ENCODE data around the gene PRDM5.

PRDM5 gene

DNA sequence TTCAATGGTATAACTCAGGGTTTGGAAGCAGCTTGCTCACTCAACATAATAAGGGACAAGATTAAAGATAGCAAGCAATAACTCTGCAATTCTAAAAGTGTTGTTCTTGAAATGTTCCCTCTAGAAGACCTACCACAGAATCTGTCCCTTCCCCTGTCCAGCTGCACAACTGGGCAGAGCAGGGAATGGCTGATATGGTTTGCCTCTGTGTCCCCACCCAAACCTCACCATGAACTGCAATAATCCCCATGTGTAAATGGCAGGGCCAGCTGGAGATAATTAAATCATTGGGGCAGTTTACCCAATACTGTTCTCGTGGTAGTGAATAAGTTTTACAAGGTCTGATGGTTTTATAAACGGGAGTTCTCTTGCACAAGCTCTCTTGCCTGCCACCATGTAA is 19.1 kb downstream of the PRDM5 start:
- DNase-seq (ENCODE audit: low read depth, low spot score): no peak

DNA sequence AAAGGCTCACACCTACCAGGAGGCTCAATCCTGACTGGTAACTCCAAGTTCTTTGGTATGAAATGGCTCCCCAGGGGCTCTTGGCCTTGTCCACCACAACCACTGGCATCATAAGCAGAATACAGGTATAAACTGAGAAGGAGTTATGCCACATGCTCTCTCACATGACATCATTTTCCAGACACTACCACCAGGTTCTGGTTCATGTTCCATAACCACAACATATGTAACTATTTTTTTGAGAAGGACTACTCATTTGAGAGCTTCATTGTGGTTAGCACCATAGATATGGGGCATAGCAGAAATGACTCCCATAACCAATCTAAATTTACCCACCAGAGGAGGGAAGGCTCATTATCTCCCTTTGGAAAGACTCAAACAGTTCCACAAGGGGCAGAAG is 19.6 kb downstream of the PRDM5 start:
- no peak for DNase-seq (ENCODE audit: low read depth, low spot score)

DNA sequence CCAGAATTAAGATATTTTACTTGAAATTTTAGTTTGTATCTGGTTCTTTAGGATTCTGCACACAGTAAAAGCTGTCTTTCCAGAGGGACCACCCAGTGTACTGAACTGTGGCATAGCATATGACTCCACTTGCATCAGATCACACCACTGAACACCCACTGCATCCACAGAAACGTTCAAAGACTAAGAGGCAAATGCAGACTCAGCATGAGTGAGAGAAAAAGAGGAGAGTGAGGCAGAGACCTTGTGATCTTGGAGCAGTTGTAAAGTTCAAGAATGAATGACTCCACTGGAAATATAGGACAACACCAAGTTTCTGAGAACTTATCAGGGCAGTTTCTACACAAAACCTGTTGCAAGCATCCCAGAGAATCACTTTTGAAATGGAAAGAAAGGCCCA is 20.8 kb downstream of the PRDM5 start:
- no peak for DNase-seq (ENCODE audit: low read depth, low spot score)

GRCh38 chr4:120897981-120898719 is 24.4 kb downstream of the PRDM5 start:
- no peak for DNase-seq (ENCODE audit: low read depth, low spot score)

DNA sequence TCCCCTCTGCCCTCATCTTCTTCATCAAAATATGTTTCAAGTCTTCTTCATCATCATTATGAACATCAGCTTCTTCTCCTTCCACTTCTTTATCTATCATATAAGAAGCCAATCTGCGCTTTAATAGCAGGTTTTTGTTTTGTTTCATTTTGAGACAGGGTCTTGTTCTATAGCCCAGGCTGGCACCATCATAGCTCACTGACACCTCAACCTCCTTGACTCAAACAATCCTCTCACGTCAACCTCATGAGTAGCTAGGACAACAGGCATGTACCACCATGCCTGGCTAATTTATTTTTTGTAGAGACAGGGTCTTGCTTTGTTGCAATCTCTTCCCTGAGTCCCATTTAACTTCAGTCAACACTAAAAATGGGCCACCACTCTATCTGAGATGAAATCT is 27.0 kb downstream of the PRDM5 start:
- no peak for DNase-seq (ENCODE audit: low read depth, low spot score)

GRCh38 chr4:120893314-120893713 is 29.2 kb downstream of the PRDM5 start:
- DNase-seq (ENCODE audit: low read depth, low spot score): no peak

DNA sequence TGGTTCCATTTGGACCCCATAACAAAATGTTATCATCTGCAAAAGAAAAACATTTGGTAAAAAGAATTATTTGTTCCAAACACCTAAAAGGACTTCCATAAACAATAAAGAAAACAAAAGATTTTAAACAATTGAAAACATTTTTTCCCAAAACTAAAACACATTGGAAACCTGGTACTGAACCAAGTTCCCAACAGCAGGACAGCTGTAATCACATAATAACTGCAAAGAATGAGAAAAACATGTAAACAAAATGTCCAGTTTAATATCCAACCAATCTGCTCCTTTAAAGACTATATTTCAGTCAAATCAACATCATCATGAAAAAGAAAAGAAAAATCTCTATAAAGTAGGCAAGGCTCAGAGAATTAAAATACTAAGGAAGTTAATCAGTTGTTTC is 36.3 kb downstream of the PRDM5 start:
- no peak for DNase-seq (ENCODE audit: low read depth, low spot score)

GRCh38 chr4:120881846-120882245 is 40.7 kb downstream of the PRDM5 start:
- DNase-seq (ENCODE audit: low read depth, low spot score): no peak

DNA sequence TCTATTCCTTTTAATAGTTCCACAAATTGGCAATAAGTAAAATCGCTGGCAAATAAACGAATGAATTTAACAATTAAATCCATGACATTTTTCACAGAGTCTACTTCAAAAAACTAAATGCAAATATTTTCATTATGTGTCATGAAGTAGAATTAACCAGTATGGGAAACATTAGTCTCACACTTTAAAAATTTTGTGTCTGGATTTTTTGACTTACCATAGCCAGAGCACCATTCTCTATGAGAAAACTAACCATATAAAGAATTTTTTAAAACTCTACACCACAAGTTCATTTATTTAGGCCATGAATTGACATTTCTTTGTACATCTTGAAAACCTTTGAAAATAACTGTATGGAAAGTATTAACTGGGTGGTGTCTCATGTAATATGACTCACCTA is 41.2 kb downstream of the PRDM5 start:
- no peak for DNase-seq (ENCODE audit: low read depth, low spot score)

DNA sequence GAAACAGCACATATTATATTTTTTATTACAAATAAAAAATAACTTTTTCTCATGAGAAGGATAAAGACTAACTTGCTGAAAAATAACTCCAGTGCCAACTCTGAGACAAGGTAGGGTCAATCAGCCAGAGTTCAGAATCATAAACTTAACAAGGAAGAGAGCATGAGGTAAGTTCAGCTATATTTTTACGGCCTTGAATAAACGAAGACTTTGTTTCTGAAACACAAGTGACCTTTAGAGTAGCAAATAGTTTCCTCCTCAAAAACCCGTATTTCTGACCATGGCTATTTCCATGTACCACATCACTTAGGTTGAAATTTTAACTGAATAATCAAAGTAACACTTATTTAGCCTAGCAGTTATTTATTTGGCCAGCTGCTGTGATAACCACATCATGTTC is 45.5 kb downstream of the PRDM5 start:
- DNase-seq (ENCODE audit: low read depth, low spot score): no peak

DNA sequence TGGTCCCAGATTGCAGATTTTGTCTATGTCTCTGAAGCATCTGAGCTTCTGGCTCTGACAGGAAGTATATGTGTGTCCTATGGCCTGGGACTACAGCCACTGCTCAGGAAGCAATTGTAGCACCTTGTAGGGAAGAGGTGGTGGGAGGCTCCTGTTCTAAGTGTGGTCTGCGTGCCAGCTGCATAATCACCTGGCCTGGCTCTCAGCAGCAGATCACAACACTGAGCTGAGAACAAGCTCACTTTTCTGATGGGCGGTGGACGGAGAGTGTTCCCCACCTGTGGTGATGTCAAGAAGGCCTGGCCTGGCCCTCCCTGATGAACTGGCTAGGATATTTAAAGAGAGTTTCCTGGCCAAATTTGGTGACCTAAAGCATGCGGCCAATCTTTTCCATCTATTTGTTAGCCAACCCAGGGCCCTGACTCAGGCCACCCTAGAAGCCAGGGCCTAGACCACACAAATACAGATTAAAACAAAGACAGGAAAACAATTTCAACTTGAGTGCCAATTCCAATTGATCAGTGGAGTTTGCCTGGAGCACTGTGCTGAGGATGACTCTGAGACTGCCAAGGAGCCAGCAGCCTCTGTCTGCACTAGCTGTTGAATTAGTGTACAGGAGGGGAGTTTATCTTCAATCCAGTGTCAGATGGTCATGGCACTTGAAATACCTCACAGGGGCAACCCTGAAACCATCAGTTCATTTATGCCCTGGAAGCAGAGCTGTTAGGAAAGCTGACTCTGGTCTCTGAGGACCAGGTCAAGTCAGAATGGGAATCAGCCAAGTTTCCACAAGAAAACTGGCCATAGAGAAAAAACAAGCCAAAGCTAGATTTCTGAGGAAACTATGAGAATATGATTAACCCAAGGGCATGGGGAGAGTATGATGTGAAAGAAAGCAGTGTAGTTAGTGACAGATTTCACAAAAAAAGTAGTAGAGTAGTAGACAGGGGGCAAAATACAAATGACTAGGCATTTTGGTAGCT is 47.4 kb downstream of the PRDM5 start:
- no peak for DNase-seq (ENCODE audit: low read depth, low spot score)

GRCh38 chr4:120873554-120873953 is 49.0 kb downstream of the PRDM5 start:
- no peak for DNase-seq (ENCODE audit: low read depth, low spot score)

- DNase-seq (ENCODE audit: low read depth, low spot score): no peak
These were observed 51.4 kb downstream of the PRDM5 start for GRCh38 chr4:120871173-120871572.

DNA sequence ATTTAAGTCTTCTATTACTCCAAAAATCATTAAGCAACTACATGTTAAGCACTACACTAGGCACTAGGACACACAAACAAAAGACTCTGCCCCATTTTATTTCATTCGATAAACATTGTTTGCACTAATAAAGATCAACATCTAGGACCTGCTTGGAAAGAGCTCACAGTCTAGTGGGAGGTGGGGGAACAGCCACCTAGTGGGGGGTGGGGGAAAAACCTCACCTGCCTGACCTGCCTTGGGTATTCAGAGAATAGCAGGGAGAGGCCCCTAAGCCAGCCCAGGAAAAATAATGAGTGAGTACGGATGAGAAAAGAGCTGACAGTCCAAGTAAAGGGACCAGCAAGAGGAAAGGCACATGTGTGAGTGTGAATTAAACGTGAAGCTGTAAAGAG is 52.2 kb downstream of the PRDM5 start:
- no peak for DNase-seq (ENCODE audit: low read depth, low spot score)

DNA sequence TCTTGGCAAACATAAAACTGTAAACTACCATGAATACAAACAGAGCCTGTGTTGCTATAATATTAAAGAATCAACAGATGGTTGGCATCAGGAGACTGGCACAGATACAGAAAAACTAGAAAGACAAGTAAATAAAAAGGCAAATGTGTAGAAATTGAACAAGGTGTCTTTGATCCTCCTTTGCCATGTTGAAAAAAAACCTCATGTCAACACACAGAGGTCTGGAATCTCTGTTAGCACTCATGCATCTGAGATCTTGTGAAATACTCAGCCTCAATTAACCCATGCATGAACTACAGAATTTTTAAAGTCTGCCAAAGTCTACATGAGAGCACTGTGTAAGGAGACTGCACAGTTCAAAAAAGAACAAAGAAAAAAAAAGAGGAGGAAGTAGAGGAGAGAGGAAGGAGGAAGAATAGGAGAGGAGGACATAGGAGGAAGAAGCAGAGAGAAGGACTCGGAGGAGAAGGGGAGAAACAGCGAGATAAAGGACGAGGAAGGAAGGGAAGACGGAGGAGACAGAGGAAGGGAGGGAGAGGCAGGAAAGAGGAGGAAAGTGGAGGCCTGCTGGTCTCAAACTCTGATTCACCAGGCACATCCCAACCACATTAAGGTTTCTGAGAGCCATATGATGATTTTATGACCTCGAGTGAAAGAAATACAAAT is 52.8 kb downstream of the PRDM5 start:
- DNase-seq (ENCODE audit: low read depth, low spot score): no peak

- DNase-seq (ENCODE audit: low read depth, low spot score): no peak
These were observed 55.0 kb downstream of the PRDM5 start for GRCh38 chr4:120867506-120867905.

DNA sequence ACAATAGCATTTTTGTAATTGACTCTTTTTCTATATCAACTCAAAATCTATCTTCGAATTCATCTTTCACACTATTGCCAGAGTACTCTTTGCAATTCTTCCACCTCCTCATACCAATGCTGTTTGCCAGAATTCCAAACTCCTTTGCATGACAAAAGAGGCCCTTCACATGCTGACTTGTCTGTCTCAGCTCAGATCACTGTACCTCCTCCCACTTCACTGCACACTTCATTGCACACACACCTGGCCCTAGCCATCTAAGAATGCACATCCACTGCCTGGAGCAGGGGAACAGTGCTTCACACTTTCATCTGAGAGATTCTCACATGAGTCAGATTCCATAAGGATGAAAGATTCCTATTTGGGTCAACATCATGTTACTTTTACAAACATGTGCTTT is 56.5 kb downstream of the PRDM5 start:
- no peak for DNase-seq (ENCODE audit: low read depth, low spot score)

DNA sequence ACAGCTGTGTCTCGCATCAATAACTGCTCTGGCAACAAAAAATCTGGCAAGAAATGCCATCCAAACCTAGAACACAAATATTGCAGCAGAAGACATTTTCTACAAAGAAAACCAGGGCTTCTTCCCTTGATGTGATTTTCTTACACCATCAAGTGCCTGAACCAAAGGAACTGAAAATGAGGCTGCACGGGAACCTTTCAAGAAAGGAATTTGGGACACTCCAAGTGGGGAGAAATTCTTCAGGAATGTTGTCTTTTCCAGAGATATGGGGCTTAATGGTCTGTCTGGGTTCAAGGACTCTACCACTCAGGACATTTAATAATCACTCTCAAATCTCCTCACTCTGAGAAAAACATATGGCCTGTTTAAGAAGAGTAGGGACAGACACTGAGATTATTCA is 57.6 kb downstream of the PRDM5 start:
- DNase-seq (ENCODE audit: low read depth, low spot score): no peak

DNA sequence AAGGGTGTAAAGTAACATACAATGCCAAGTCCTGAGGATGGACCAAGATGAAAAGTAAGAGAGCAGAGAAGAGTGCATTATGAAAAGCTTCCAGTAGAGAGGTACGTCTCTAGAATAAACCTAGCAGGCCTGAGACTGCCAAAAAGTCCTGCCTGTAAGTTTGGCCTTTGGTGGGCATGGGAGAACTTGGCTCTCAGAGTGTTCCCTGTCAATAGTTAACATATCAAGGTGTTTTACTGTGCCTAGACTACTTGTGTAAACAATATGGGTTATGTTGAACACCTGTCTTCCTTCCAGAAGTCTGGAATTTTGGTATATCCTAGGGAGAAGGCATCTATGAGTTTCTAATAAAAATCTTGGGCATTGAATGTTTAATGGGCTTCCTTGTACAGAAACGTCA is 60.1 kb downstream of the PRDM5 start:
- no peak for DNase-seq (ENCODE audit: low read depth, low spot score)

- DNase-seq (ENCODE audit: low read depth, low spot score): no peak
These were observed 60.7 kb downstream of the PRDM5 start for GRCh38 chr4:120861852-120862251.

DNA sequence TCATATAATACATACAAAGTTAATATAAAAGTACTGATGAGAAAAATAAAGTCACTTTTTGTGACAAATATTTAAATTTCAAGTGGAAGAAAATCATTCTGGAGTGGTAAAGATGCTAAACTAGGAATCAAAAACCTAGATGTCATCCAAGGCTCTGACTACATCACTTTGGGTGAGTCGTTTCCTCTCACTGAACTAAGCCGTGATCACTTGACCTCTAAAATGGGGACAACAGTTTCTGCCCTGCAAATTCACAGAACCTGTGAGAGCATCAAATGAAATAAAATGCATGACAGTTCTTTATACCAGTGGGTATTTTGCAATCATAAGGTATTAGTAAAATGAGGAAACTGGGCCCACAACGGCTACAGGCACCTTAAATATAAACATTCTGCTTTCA is 63.8 kb downstream of the PRDM5 start:
- DNase-seq (ENCODE audit: low read depth, low spot score): no peak

DNA sequence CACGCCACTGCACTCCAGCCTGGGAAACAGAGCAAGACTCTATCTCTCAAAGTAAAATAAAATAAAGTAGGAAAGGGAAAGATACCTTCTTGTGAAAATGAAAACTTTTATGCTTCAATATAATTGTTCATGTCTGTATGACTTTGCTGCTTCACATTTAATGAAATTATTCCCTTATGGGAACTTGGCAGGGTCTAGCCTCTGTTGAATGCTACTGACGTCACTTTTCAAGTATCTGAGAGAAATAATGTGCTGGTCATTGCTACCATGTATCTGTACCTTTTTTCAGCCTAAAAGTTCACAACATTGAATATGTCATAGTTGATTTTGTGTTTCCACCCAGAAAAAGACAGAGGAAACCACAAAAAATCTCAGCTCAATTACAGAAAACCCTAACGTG is 65.2 kb downstream of the PRDM5 start:
- DNase-seq (ENCODE audit: low read depth, low spot score): no peak
